ENCODE results near the gene ADIG.

Gene ADIG

GRCh38 chr20:38584099-38584763, 3.2 kb downstream of the ADIG start:
- Histone ChIP-seq H3K27ac (no peak overlapping the region), H3K4me3 (no peak overlapping the region)
- no peak for TF ChIP-seq CTCF (IDR thresholded peaks at IDR 0.05)
- no peak for DNase-seq (ENCODE audit: low spot score)

- TF ChIP-seq CTCF (IDR thresholded peaks at IDR 0.05) = no peak
- no peak for DNase-seq (ENCODE audit: low spot score)
- H3K27ac ChIP-seq = no peak overlapping the region
- H3K4me3 ChIP-seq = no peak overlapping the region
Observed at GRCh38 chr20:38585404-38586180, 4.6 kb downstream of the ADIG start.

- no peak for TF ChIP-seq CTCF (IDR thresholded peaks at IDR 0.05)
Observed at GRCh38 chr20:38586181-38586525, 5.2 kb downstream of the ADIG start.

GRCh38 chr20:38588303-38588702, 7.3 kb downstream of the ADIG start:
- no peak overlapping the region for H3K27ac ChIP-seq
- no peak for TF ChIP-seq CTCF (IDR thresholded peaks at IDR 0.05)
- no peak for DNase-seq (ENCODE audit: low spot score)

More at GRCh38 chr20:38586181-38586525, 5.2 kb downstream of the ADIG start:
- Histone ChIP-seq H3K27ac (no peak overlapping the region), H3K4me3 (no peak overlapping the region)
- no peak for DNase-seq (ENCODE audit: low spot score)

GRCh38 chr20:38589351-38589750, 8.4 kb downstream of the ADIG start:
- TF ChIP-seq CTCF (IDR thresholded peaks at IDR 0.05) = no peak
- DNase-seq (ENCODE audit: low spot score) = no peak
- Histone ChIP-seq H3K27ac (no peak overlapping the region), H3K4me3 (no peak overlapping the region)

More at GRCh38 chr20:38588303-38588702, 7.3 kb downstream of the ADIG start:
- H3K4me3 ChIP-seq = no peak overlapping the region

GRCh38 chr20:38589967-38590675, 9.1 kb downstream of the ADIG start:
- TF ChIP-seq CTCF (IDR thresholded peaks at IDR 0.05) = no peak
- no peak for DNase-seq (ENCODE audit: low spot score)
- Histone ChIP-seq H3K4me3 (no peak overlapping the region), H3K27ac (no peak overlapping the region)
